GM19452 (cell line): ENCODE measurements around the gene SLAIN1.
"Not testable (repeated sequence)": the region's sequence is repeated elsewhere in the genome, so short reads cannot be mapped to it uniquely, and the experiment has no call there.

Experiments used
- ATAC-seq: cut with Tn5 transposase; IDR thresholded peaks from one replicate; pipeline ENCODE4 v1.9.1; 2021; ENCODE audit not compliant: unreplicated experiment

Gene SLAIN1

DNA sequence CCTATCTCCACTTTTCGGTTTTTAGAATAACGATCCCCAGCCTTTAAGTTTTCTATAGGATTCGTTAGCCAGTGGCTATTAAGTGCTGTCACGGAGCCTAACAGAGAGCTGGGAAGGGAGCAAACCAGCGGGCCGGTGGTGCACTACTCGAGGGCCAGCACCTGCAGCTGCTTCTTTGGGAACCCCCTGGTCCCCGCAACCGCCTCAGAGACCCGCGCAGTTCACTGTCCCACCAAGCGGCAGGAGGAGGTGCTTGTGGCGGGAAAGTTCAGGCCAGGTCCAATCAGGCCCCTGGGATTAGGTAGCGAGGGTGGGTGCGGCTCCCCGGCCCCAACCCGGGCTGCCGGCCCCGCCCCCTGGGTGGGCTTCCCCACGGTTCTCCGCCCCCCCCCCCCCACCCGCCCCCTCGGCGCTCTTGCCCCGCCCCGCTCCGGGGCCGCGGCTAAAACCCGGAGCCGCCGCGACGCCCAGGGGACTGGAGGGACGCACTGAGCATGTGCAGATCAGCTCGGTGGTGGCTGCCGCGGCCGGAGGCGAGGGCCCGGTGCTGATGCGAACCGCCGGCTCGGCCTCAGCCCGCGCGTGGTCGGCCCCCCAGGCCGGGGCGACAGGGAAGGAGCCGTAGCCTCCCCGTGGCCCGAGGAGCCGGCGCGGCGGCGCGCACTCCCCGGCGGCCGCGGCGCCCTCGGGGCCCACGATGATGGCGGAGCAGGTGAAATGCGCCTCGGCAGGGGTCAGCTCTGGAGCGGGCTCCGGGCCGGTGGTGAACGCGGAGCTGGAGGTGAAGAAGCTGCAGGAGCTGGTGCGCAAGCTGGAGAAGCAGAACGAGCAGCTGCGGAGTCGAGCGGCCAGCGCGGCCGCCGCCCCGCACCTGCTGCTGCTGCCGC is at the start of gene SLAIN1:
TSS of gene SLAIN1 (plus strand) at position 471 of the 887 bp plus-strand sequence. CDS start at position 698, 227 bp downstream.
- peak; percentile 59 for ATAC-seq

DNA sequence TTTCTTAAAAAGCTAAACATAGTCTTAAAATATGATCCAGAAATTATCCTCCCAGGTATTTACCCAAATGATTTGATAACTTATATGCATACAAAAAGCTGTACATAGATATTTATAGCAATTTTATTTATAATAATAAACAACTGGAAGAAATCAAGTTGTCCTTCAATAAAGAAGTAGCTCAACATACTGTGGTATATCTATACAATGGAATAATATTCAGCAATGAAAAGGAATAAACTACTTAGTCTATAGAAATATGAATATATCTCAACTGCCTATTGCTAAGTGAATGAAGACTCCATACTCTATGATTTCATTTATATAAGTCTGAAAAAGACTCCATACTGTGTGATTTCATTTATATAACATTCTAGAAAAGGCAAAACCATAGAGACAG is 47.1 kb upstream of the SLAIN1 start:
- ATAC-seq: no peak

DNA sequence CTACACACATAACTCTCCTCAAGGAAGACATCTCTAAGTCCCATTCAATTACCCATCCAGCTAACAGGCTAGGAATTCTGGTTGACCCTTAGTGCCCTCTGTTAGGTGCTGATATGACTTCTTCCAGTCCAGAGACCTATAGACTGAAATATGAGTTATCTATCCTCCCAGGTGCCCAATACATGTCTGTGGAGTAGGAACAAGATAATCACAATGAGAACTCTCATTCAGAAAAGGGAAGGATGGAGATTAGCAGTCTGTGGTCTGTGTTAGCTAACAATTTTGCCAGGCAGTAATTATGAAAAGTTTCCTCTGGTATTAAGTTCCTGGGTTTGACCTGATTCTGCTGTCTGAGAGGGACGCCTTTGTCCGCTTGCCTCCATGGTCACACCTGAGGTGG is 44.2 kb upstream of the SLAIN1 start:
- no peak for ATAC-seq

DNA sequence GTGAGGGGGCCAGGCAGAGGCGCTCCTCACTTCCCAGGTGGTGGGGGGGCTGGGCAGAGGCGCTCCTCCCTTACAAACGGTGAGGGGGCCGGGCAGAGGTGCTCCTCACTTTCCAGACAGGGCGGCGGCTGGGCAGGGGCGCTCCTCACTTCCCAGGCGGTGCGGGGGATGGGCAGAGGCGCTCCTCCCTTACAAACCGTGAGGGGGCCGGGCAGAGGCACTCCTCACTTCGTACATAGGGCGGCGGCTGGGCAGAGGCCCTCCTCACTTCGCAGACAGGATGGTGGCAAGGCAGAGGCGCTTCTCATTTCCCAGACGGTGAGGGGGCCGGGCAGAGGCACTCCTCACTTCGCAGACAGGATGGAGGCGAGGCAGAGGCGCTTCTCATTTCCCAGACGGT is 37.5 kb upstream of the SLAIN1 start:
- not testable (repeated sequence) for ATAC-seq

DNA sequence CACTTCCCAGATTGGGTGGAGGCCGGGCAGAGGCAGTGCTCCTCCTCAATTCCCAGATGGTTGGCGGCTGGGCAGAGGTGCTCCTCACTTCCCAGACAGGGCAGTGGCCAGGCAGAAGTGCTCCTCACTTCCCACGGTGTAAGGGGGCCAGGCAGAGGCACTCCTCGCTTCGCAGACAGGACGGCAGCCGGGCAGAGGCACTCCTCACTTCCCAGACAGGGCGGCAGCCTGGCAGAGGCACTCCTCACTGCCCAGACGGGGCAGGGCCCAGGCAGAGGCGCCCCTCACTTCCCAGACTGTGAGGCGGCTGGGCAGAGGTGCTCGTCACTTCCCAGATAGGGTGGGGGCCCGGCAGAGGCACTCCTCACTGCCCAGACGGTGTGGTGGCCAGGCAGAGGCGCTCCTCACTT is 36.6 kb upstream of the SLAIN1 start:
- no peak for ATAC-seq

DNA sequence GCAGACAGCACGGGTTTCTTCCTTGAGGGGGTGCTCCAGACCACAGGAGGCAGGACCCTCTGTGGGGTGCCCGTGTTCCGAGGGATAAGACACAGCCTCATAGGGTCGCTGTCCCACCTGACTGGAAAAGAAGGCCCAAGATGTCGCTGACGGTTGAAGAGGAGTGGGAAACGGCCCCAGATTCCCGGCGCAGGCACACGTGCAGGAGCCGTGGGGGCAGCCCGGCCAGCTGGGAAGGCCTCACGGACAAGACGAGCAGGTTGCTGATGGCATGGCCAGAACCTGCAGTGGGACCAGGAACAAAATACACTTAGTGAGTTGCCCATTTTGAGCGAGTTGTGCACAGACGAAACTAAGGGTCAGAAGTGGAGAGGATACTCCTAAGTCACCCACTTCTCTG is 35.2 kb upstream of the SLAIN1 start:
- not testable (repeated sequence) for ATAC-seq

DNA sequence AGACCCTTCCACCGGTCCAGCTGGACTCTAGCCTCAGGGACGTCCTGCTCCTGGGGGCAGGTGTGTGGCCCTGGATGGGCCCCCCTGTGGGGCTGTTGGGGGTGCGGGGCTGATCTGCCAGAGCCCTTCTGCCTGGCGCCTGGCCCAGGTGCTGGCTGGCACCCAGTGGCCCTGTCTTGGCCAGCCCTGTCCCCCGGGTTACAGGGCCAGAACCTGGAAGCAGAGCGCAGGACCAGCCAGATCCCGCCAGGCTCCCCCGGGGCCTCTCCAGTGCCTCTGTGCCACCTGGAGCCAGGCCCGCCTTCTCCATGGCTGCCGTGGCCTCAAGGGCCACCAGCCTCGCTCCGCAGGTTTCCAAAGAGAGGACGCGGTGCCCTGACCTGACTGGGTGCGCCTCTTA is 34.7 kb upstream of the SLAIN1 start:
- ATAC-seq: not testable (repeated sequence)

DNA sequence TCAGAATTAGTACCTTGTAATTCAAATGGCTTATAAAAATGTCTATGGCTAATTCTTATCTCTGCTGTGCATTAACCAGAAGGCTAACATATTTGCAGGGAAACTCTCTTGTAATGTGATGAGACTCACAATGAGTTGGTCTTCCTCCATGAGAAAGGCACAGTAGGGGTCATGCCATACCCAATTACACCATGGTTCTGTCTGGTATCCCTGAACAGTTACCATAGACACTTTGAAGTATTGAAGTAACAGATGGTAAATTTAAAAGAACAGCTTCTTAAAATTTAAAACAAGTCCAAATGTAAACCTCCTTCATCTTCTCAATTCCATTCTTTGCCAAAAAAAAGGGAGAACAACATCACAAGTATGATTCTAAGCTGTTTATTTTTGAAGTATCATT is 22.6 kb upstream of the SLAIN1 start:
- no peak for ATAC-seq

DNA sequence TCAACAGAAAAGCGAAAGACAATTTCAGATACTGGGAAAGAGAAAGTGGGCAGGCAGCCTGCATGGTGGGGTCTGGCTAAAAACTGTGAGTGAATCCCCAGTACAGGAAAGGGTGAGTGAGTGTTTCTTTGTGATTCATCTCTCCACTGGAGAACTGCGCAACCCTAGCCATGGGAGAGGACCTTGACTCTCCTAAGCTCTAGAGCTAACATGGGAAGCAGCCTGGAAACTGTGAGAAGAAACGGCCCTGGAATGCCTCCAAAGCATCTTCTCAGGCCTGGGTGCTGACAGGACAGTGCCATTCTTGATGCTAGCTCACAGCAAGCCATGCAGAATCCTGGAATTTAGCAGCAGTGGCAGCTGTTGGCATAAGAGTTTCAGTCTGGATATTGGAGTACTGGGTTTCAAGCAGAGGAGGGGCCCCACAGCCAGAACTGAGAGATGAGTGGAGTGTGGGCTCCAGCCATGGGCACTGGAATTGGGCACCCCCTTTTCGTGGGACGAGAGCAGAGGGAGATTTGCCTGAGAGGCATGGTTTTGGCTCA is 18.7 kb upstream of the SLAIN1 start:
- ATAC-seq: no peak

DNA sequence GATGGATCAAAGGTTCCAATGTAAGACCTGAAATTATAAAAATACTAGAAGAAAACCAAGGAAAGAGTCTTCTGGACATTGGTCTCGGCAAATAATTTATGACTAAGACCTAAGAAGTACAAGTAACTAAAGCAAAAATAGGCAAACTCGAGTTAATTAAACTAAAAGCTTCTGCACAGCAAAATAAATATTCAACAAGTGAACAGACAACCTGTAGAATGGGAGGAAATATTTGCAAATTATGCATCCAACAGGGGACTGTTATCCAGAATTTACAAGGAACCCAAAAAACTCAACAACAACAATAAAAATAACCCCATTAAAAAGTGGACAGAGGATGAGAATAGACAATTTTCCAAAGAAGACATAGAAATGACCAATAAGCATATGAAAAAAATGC is 9.7 kb upstream of the SLAIN1 start:
- ATAC-seq: no peak

DNA sequence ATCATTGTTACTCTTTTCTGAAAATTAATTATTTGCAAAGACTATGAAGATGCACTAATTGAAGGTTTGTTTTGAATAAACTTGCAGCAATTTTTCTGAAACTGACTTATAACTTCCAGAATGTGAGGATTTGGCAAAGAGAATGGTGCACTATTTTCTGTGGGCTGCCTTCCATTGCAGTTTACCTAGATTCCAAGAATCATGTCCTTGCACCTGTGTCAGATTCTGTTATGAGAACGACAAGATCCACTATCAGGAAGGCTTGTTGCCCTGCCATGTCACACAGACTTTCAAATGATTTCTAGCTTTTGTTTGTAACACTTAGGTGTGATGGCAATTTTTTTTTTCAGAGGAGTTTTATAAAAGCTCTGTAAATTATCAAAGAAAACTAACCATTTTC is 5.6 kb upstream of the SLAIN1 start:
- no peak for ATAC-seq

DNA sequence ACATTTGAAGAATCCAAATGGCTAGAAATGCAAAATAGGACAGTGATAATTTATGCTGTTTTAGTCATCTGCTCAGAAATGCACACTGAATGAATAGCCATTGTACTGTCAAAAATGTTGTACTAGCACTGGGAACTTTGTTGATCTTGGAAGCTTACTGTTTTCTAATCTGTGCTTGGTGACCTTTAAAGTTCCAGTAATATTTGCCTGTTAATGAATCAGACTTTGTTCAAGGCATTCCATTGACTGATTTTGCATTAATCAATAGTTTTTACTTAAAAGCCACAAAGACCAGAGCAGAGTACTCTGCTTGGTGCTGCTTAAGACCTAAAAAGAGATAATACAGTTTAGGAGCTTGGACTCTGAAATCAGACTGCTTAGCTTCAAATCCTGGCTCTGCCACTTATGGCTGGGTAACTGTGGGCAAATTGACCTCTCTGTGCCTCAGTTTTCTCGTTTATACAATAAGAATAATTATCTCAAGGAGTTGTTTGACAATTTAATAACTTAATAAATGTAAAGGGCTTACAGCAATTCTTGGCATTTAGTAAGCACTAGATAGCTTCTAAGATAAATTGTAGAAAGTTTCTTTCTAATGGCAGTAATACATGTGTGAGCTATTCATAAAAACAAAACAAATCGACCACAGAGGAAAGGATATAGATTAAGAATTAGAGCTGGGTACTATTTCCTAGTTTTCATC is 4.6 kb upstream of the SLAIN1 start:
- ATAC-seq: no peak

DNA sequence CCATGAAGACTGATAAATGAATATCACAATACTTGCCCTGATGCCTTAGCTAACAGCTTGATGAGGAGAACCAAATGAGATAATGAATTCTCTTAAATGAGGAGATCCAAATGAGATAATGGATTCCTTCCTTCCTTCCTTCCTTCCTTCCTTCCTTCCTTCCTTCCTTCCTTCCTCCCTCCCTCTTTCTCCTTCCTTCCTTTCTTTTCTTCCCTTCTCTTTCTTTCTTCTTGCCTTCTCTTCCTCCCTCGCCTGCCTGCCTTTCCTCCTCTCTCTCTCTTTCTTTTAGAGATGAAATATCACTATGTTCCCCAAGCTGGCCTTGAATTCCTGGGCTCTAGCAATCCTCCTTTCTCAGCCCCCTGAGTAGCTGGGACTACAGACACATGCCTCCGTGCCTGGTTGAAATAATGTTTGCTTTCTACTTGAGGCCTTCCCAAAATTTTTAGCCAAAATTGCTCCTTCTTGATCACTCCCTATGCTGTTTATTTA is 4.0 kb upstream of the SLAIN1 start:
- ATAC-seq: no peak

DNA sequence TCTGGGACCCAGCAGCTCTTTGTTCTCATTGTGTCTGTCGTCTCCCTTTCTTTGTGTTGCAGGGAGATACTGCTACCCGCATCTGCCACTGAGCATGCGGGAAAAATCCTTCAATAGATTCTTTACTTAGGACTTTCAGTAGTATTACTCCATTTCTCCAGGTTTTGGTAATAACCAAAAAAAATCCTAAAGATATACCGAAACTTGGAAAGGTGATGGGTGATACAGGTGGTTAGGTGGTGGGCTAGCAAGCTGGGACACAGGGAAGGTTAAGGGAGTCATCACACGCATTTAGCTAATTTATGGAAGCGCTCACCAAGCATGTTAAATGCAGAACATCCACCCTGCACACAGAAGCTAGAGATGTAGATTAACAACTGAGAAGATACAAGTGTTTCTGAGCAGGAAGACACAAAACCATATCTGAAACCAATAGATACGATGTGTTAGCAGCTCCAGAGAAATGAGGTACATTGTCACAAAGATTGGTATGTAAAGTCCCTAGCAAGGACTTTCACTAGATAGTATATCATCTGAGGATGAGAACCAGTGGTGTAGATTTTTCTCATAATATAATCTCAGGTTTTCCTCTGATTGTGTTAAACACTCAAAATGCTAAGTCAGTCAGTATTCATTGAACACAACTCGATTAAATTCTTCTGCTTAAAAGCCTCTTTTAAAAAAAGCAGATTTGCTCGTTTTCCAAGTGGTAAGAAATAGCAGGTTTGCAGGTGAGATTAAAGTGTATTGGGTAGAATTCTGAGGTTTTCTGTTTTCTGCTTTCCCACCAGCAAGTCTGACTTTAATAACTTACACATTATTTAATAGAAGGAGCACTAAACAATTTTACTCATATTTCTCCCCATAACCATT is 1.2 kb upstream of the SLAIN1 start:
- ATAC-seq: peak; percentile 15

DNA sequence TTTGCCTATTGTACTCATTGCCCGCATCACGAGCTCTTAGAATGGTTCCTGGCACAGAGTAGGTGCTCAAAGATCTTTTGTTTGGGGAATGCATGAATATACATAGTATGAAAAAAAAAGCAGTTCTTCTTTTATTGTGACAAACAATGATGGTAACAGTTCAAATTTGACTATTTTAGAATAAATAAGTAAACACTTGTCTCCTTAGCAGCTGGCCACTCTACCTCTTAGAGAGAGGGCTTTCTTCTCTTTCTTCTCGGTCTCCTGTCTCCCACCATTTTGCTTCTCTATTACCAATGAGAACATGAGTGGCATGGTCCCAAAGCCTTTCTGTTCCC is 639 bp upstream of the SLAIN1 start:
- ATAC-seq: peak; percentile 4

DNA sequence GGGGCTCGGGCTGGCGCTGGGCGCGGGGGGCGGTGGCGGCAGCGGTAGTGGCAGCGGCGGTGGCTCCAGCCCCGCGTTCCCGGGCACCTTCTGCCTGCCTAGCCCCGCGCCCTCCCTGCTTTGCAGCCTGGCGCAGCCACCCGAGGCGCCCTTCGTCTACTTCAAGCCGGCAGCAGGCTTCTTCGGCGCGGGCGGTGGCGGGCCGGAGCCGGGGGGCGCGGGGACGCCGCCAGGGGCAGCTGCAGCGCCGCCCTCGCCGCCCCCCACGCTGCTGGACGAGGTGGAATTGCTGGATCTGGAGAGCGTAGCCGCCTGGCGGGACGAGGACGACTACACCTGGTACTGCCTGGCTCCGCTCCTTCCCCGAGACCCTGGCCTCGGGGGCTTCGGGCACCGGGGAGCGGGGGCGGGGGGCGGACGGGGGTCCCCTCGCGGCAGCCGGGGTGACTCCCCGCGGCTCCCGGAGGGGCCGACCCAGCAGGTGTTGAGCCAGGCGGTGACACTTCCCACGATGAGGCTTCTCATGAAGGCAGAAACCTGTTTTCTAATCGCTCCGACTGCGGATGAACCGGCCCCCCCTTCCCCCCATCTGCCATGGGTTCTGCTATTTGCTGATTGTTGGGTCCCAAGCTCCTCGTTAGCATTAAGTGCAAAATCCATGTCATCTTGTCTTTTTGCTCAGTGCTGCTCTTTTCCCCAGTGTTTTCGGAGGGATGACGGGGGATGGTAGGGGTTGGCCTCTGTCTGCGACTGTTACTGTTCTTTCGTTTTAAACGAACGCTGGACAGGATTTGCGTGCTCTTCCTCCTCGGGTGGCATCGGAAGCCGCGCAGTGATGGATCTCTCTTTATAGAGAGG is 943 bp downstream of the SLAIN1 start:
- peak; percentile 15 for ATAC-seq

DNA sequence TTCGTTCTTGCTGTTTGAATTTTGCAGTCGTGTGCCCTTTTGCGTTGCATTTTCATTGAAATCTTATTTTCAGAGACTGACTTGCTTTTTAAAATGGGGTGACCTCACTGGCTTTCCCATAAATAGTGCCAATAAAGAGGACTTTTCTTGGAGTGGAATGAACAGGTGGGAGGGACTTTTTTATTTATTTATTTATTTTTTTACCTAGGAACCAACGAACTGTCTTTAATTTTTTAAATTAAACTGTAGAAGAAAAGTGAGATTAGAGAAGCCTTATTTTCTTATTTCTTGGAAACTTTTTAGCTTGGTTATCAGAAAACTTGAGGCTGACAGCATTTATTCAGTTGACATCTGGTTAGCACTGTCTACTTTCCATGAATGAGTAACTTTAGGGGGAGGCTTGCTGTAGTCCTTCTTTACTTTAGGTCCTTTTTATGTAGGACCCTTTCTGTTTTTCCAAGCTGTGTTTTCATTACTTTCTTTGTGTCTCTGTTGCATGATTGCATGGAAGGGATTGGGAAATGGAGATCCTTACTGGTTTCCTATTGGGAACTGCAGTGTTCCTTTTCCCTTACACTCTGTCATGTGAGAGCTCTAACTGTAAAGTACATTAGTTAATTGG is 1.7 kb downstream of the SLAIN1 start:
- ATAC-seq: no peak

DNA sequence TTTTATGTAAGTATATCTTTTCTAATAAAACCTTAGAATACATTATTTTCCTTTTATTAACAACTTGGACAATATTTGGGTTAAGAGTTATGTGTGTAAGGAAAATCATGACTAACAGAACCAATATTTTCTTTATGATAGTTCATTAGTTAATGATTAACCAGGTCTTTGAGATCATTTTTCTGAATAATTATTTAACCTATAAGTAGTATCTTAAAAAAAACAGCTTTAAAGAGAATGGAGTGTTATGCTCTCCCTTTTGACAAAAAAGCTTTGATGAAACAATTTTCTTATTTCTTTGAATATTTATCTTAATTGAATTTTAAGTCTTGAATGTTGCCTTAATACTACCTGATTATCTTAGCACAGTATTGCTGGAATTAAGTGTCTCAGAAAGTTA is 3.8 kb downstream of the SLAIN1 start:
- no peak for ATAC-seq

DNA sequence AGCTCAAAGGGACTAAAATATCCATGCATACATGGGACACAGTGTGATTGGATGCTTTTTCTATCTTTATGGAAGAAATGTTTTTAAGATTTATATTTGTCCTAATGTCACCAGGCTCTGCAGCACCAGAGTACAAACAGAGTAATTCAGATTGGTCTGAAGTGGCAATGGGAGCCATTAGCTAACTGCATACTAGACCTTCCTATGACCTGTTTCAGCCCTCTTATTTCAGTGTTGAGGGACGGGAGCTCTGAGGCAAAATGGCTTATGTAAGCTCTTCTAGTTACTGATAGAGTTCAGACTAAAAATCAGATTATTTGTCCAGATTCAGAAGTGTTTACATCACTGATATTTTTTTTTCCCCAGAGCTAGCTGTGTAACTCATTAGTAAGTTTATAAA is 4.9 kb downstream of the SLAIN1 start:
- ATAC-seq: no peak

DNA sequence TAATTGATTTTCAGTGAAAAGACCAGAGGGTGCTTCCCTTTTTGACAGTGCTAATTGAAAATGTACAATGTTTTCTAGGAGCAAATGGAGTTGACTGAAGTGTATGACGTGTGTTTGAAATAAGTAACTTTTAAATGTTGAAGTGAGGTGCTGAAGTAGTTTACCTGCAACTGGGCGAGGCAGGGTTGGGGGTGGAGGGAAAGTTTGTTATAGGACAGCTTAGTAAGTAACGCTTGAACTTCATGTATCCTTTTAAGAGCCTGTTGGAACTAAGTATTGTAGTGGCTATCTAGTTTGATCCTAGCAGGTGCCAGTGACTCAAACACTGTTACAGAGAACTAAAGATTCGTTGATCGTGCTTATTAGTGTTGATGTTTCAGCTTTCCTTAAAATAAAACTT is 5.9 kb downstream of the SLAIN1 start:
- no peak for ATAC-seq
